CD8-positive, alpha-beta memory T cell (primary cell): ENCODE results near the gene TXNL4A. TPM values are rescaled to one million over a fixed set of nuclear protein-coding genes. Genes with fewer than 3 reads are reported as not detected.

Experiments used
- CTCF ChIA-PET: fragments of 350-600 bp; sonication (Branson Sonifier 250); formaldehyde crosslinking; loops from one replicate; lab custom pipeline; 2021; ENCODE audit warnings: antibody characterized with exemption; lab: Charles Lee
- POLR2A ChIA-PET: fragments of 350-600 bp; sonication (Branson Sonifier 250); formaldehyde crosslinking; loops from one replicate; lab custom pipeline; 2021; ENCODE audit warnings: antibody characterized with exemption; lab: Charles Lee
- DNase-seq, 5 donors: peaks; one replicate each; pipeline versions ENCODE4 v3.0.0 to v3.0.0-alpha.2; 2020 to 2022; ENCODE audit warnings: mixed read lengths in 1 of 5
- H3K27ac ChIP-seq: one replicate; pipeline ENCODE4 v1.7.0; 2013; ENCODE audit warnings: low read depth, mild to moderate bottlenecking, low read length, moderate library complexity
- H3K27me3 ChIP-seq: 2 replicates; pipeline ENCODE4 v1.7.0; 2013; ENCODE audit warnings: low read length, mild to moderate bottlenecking; ENCODE audit not compliant: insufficient read depth, poor library complexity, severe bottlenecking
- H3K36me3 ChIP-seq: 2 replicates; pipeline ENCODE4 v1.7.0; 2013; ENCODE audit warnings: mild to moderate bottlenecking, low read length, moderate library complexity; ENCODE audit not compliant: insufficient read depth
- H3K4me1 ChIP-seq: 2 replicates; pipeline ENCODE4 v1.7.0; 2013; ENCODE audit warnings: mild to moderate bottlenecking, low read length, moderate library complexity; ENCODE audit not compliant: insufficient read depth
- H3K4me3 ChIP-seq: 2 replicates; pipeline ENCODE4 v1.7.0; 2013; ENCODE audit warnings: mild to moderate bottlenecking, low read length
- H3K9me3 ChIP-seq: 2 replicates; pipeline ENCODE4 v1.7.0; 2013; ENCODE audit warnings: mild to moderate bottlenecking, low read length
- H3K27ac Mint-ChIP-seq, 8 donors: one replicate each; pipeline ENCODE4 v1.8.0; 2020 to 2021; ENCODE audit warnings: mixed read lengths in 8 of 8, mild to moderate bottlenecking in 6 of 8, inconsistent platforms in 3 of 8, moderate library complexity in 3 of 8
- H3K27me3 Mint-ChIP-seq, 2 donors: one replicate each; pipeline ENCODE4 v1.8.0; 2020 to 2021; ENCODE audit warnings: mixed read lengths in 2 of 2, mild to moderate bottlenecking in 1 of 2, moderate library complexity in 1 of 2
- H3K36me3 Mint-ChIP-seq, 3 donors: one replicate each; pipeline ENCODE4 v1.8.0; 2020 to 2021; ENCODE audit warnings: mixed read lengths in 3 of 3, inconsistent platforms in 1 of 3, mild to moderate bottlenecking in 1 of 3
- H3K4me1 Mint-ChIP-seq, 3 donors: one replicate each; pipeline ENCODE4 v1.8.0; 2020 to 2021; ENCODE audit warnings: mixed read lengths in 3 of 3, inconsistent platforms in 1 of 3, mild to moderate bottlenecking in 1 of 3
- H3K4me3 Mint-ChIP-seq, 7 donors: one replicate each; pipeline ENCODE4 v1.8.0; 2020 to 2021; ENCODE audit warnings: mixed read lengths in 7 of 7, mild to moderate bottlenecking in 6 of 7, moderate library complexity in 4 of 7, inconsistent platforms in 2 of 7
- H3K9me3 Mint-ChIP-seq, 5 donors: one replicate each; pipeline ENCODE4 v1.8.0; 2020 to 2022; ENCODE audit warnings: mixed read lengths in 5 of 5, mild to moderate bottlenecking in 3 of 5, moderate library complexity in 2 of 5, inconsistent platforms in 1 of 5
- polyA plus RNA-seq: library from polyadenylated mRNA; unstranded; fragments of 300-500 nt; fragmentation: Illumina TruSeq; gene quantifications from one replicate; pipeline ENCODE4 v1.2.3, GENCODE V29; 2021
- total RNA-seq, 2 experiments: library from RNA; stranded (reverse); gene quantifications; one replicate each; pipeline ENCODE4 v1.2.3, GENCODE V29; 2021

TXNL4A gene
- total and polyA plus RNA-seq, 3 experiments from 2014 or later: 198 to 260 (median 202) TPM

- H3K4me3 ChIP-seq: no peak overlapping the region
- Mint-ChIP-seq H3K4me1 (peaks cover 0 to 10% (median 4%) of the 10 kb centered on the region in 3 donors), H3K27ac (no peak overlapping the region), H3K27me3 (peaks cover 0 to 2% of the 10 kb centered on the region in 2 donors), H3K4me3 (no peak overlapping the region), H3K9me3 (peaks cover 32 to 41% (median 37%) of the 10 kb centered on the region in 5 donors), H3K36me3 (peaks cover 27 to 80% (median 56%) of the 10 kb centered on the region in 3 donors)
- POLR2A ChIA-PET: no interaction called here
- H3K36me3 ChIP-seq: peaks cover 9% of the 10 kb centered on the region
- no peaks in the 10 kb centered on the region for H3K27me3 ChIP-seq
- no peak for DNase-seq
- CTCF ChIA-PET: no interaction called here
- H3K4me1 ChIP-seq: no peaks in the 10 kb centered on the region
- no peak overlapping the region for H3K27ac ChIP-seq
- peaks cover 15% of the 10 kb centered on the region for H3K9me3 ChIP-seq
These were observed 60.5 kb downstream of the TXNL4A start for GRCh38 chr18:79927607-79928562.

GRCh38 chr18:79926715-79927606 lies 61.4 kb downstream of the TXNL4A start:
- H3K27me3 Mint-ChIP-seq: peaks cover 0 to 2% of the 10 kb centered on the region in 2 donors

GRCh38 chr18:79926306-79926705 lies 62.1 kb downstream of the TXNL4A start:
- H3K9me3 Mint-ChIP-seq: peaks cover 21 to 29% (median 25%) of the 10 kb centered on the region in 5 donors
- Histone ChIP-seq H3K36me3 (peaks cover 9% of the 10 kb centered on the region), H3K4me3 (no peak overlapping the region), H3K9me3 (peaks cover 15% of the 10 kb centered on the region), H3K27ac (no peak overlapping the region), H3K27me3 (no peaks in the 10 kb centered on the region), H3K4me1 (no peaks in the 10 kb centered on the region)
- POLR2A ChIA-PET: no interaction called here
- H3K36me3 Mint-ChIP-seq: peaks cover 20 to 74% (median 43%) of the 10 kb centered on the region in 3 donors
- no peak overlapping the region for H3K4me3 Mint-ChIP-seq
- DNase-seq: no peak
- peaks cover 0 to 2% of the 10 kb centered on the region in 2 donors for H3K27me3 Mint-ChIP-seq
- peak overlapping the region in 1 of 8 donors; percentile 36 for H3K27ac Mint-ChIP-seq
- H3K4me1 Mint-ChIP-seq: peaks cover 0 to 10% (median 4%) of the 10 kb centered on the region in 3 donors
- CTCF ChIA-PET: interaction anchor here (0.7 kb wide), 1 partner anchor 9 kb away, joined by 3 read pairs; no protein-coding TSS in a partner anchor

More at GRCh38 chr18:79926715-79927606, 61.4 kb downstream of the TXNL4A start:
- peaks cover 23 to 32% (median 28%) of the 10 kb centered on the region in 5 donors for H3K9me3 Mint-ChIP-seq
- Histone ChIP-seq H3K27me3 (no peaks in the 10 kb centered on the region), H3K36me3 (peaks cover 9% of the 10 kb centered on the region), H3K27ac (no peak overlapping the region), H3K4me3 (no peak overlapping the region), H3K9me3 (peaks cover 15% of the 10 kb centered on the region), H3K4me1 (no peaks in the 10 kb centered on the region)
- H3K27ac Mint-ChIP-seq: no peak overlapping the region
- H3K4me1 Mint-ChIP-seq: peaks cover 0 to 10% (median 4%) of the 10 kb centered on the region in 3 donors
- no peak for DNase-seq
- ChIA-PET POLR2A (no interaction called here), CTCF (interaction anchor here (0.7 kb wide), 1 partner anchor 8 kb away, joined by 3 read pairs; no protein-coding TSS in a partner anchor)
- H3K36me3 Mint-ChIP-seq: peaks cover 21 to 74% (median 47%) of the 10 kb centered on the region in 3 donors
- H3K4me3 Mint-ChIP-seq: no peak overlapping the region

- POLR2A ChIA-PET: no interaction called here
- Mint-ChIP-seq H3K27ac (no peak overlapping the region), H3K36me3 (peaks cover 14 to 68% (median 31%) of the 10 kb centered on the region in 3 donors), H3K27me3 (peaks cover 0 to 2% of the 10 kb centered on the region in 2 donors), H3K4me3 (peak overlapping the region in 1 of 7 donors; percentile 48), H3K4me1 (peaks cover 0 to 10% (median 4%) of the 10 kb centered on the region in 3 donors), H3K9me3 (peaks cover 11 to 19% (median 16%) of the 10 kb centered on the region in 5 donors)
- no peak overlapping the region for H3K4me3 ChIP-seq
- H3K27me3 ChIP-seq: no peaks in the 10 kb centered on the region
- H3K4me1 ChIP-seq: no peaks in the 10 kb centered on the region
- CTCF ChIA-PET: interaction anchor here (1.1 kb wide), 1 partner anchor 14 kb away, joined by 3 read pairs; no protein-coding TSS in a partner anchor
- H3K9me3 ChIP-seq: peaks cover 11% of the 10 kb centered on the region
- no peak for DNase-seq
- peaks cover 9% of the 10 kb centered on the region for H3K36me3 ChIP-seq
- H3K27ac ChIP-seq: no peak overlapping the region
These were observed 63.3 kb downstream of the TXNL4A start for GRCh38 chr18:79924814-79925731.

- H3K4me3 Mint-ChIP-seq: no peak overlapping the region
- no peaks in the 10 kb centered on the region for H3K4me1 ChIP-seq
- H3K9me3 Mint-ChIP-seq: peaks cover 3 to 9% (median 6%) of the 10 kb centered on the region in 5 donors
- peaks cover 0 to 8% (median 4%) of the 10 kb centered on the region in 3 donors for H3K4me1 Mint-ChIP-seq
- H3K36me3 ChIP-seq: peaks cover under 1% of the 10 kb centered on the region
- H3K9me3 ChIP-seq: peaks cover under 1% of the 10 kb centered on the region
- no peak overlapping the region for H3K27ac Mint-ChIP-seq
- H3K36me3 Mint-ChIP-seq: peaks cover 6 to 59% (median 20%) of the 10 kb centered on the region in 3 donors
- no peak for DNase-seq
- POLR2A ChIA-PET: no interaction called here
- no peak overlapping the region for H3K27ac ChIP-seq
- CTCF ChIA-PET: no interaction called here
- no peaks in the 10 kb centered on the region for H3K27me3 ChIP-seq
- H3K4me3 ChIP-seq: no peak overlapping the region
- H3K27me3 Mint-ChIP-seq: peaks cover 0 to 2% of the 10 kb centered on the region in 2 donors
These were observed 64.3 kb downstream of the TXNL4A start for GRCh38 chr18:79923896-79924585.

- ChIA-PET POLR2A (no interaction called here), CTCF (no interaction called here)
- peaks cover 3 to 53% (median 11%) of the 10 kb centered on the region in 3 donors for H3K36me3 Mint-ChIP-seq
- Histone ChIP-seq H3K4me3 (no peak overlapping the region), H3K27me3 (no peaks in the 10 kb centered on the region), H3K4me1 (no peaks in the 10 kb centered on the region), H3K27ac (no peak overlapping the region), H3K9me3 (no peaks in the 10 kb centered on the region), H3K36me3 (no peaks in the 10 kb centered on the region)
- no peaks in the 10 kb centered on the region for H3K9me3 Mint-ChIP-seq
- no peak for DNase-seq
- no peak overlapping the region for H3K4me3 Mint-ChIP-seq
- peaks cover 0 to 4% (median 4%) of the 10 kb centered on the region in 3 donors for H3K4me1 Mint-ChIP-seq
- no peak overlapping the region for H3K27ac Mint-ChIP-seq
- peaks cover 0 to 2% of the 10 kb centered on the region in 2 donors for H3K27me3 Mint-ChIP-seq
These were observed 65.4 kb downstream of the TXNL4A start for GRCh38 chr18:79922971-79923411.
